ENCODE measurements around the gene SRSF7.
A peak's percentile ranks its signal among the peaks of the same experiment; 100 is the strongest.

Gene SRSF7

GRCh38 chr2:38751596-38752410 lies 642 bp upstream of the SRSF7 start:
- DNase-seq (ENCODE audit: insufficient read length) (no peak), FAIRE-seq (no peak)
- TF ChIP-seq TAF1 (IDR thresholded peaks at IDR 0.05; ENCODE audit: borderline replicate concordance, low read depth, low read length), result no peak
- TF ChIP-seq POLR2AphosphoS5 (IDR thresholded peaks at IDR 0.05; ENCODE audit: low read depth, low read length), result no peak
- no peak for TF ChIP-seq POLR2A (IDR thresholded peaks at IDR 0.05; ENCODE audit: low read depth, low read length)

DNA sequence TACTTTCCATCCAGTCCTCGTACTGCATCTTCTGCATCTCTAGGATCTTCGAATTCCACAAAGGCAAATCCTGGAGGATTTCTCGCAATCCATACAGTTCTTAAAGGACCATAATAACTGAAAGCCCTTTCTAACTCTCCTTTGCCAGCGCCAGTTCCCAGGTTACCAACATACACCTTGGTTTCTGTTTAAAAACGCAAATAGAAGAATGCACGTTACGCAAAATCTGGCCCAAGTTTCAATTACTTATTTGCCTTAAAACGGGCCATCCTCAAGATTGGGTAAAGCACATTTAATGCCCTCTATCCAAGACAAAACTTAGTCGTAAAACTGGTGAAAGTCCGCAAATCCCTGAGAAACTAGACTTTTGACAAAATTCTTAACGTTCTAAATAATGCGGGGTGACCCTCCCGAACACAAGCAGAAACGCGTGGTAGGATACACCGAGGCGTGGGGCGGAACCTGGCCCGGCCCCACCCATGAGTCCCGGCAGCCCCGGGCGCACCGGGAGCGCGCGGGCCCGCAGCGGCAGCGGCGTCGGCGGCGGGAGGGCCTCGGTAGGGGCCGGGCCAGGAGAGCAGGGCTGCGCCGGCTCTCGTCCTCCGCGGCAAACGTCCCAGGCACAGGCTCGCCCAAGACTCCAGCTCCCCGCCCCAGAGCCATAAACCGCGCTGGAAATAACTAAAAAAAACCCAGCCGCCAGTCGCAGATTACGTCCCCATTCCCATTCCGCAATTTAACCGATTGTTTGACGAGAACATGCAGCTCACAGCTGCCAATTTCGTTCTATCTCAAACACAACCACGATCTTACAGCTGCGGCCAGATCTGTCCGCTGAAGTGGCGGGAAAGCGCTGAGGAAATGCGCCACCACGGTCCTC lies 910 bp downstream of the SRSF7 start:
- DNase-seq (ENCODE audit: insufficient read length) (peak; percentile 39), FAIRE-seq (peak; percentile 76)
- no peak for TF ChIP-seq TAF1 (IDR thresholded peaks at IDR 0.05; ENCODE audit: borderline replicate concordance, low read depth, low read length)
- TF ChIP-seq POLR2A (IDR thresholded peaks at IDR 0.05; ENCODE audit: low read depth, low read length), result no peak

DNA sequence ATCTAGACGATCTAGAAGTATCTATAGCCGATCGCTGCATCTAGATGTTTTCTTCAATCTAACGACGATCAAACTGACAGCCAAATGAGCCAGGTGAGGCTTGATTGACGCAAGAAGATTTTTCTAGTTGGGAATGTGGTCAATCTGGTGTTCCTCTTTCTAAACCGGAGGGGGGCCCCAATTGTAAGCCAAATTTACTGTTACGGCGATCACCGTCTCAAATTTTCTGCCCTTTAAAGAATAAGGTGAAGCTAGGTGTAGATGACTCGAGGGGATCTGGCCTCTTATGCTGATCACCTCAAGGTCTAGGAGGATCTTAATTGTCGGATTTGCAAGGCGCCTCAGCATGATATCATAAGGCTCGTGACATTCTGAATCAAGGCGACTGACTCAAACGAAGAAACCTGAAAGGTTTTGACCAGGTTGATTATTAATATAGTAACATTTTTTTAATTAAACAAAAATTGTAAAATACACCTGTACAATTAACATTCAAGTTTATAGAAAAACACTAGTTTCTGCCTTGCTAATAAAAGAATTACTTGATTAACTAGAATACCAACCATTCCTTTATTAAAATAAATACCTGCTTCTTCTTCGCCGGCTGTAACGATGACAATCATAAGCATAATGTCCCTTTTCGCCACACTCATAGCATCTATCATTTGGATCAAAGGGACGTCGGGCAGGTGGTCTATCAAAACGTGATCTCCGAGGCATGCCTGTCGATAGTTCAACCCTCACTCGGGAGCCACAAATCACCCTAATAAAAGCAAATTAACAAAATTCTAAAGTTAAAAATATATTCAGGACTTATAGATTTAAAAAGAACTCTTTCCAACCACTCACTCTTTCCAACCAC lies 2.0 kb downstream of the SRSF7 start:
- no peak for TF ChIP-seq POLR2AphosphoS5 (IDR thresholded peaks at IDR 0.05; ENCODE audit: low read depth, low read length)
- no peak for TF ChIP-seq TAF1 (IDR thresholded peaks at IDR 0.05; ENCODE audit: borderline replicate concordance, low read depth, low read length)
- TF ChIP-seq POLR2A (IDR thresholded peaks at IDR 0.05; ENCODE audit: low read depth, low read length), result no peak; the same call in none of the 2 replicates
- FAIRE-seq (no peak), DNase-seq (ENCODE audit: insufficient read length) (no peak)

DNA sequence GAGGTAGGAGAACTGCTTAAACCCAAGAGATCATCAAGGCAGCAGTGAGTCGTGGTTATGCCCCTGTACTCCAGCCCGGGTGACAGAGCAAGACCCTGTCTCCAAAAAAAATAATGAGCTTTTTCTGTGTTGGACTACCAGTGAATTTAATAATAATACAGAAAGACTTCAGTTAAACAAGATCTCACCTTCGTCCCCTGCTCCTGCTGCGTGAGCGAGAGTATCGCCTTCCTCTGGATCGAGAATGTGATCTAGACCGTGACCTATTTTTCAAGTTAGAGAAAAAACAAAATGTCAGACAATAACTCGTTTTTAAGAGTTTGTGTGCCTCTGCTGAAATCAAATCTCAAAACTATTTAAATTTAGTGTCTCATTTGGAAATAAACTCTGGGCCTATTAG lies 2.8 kb downstream of the SRSF7 start:
- no peak for DNase-seq (ENCODE audit: insufficient read length)
- FAIRE-seq, result no peak
- TF ChIP-seq POLR2A (IDR thresholded peaks at IDR 0.05; ENCODE audit: low read depth, low read length) (no peak; the same call in 1 of the 2 replicates), TAF1 (IDR thresholded peaks at IDR 0.05; ENCODE audit: borderline replicate concordance, low read depth, low read length) (no peak), POLR2AphosphoS5 (IDR thresholded peaks at IDR 0.05; ENCODE audit: low read depth, low read length) (no peak)

DNA sequence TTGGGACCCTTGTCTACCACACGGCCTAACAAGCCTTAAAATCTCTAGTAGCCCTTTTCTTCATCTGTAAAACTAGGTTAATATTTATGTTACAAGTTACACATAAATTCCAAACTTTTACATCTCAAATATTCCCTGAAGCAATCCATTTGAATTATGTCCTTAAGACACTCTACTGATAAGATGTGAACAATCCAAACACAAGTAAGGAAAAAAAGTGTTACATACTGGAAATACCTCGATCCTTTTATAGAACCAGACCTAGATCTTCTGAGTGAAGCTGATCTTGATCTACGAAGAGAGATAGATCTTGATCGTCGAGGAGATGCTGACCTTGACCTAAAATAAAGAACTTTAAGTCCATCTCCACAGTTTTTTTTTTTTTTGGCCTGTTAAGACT lies 3.3 kb downstream of the SRSF7 start:
- TF ChIP-seq POLR2AphosphoS5 (IDR thresholded peaks at IDR 0.05; ENCODE audit: low read depth, low read length) (no peak), POLR2A (IDR thresholded peaks at IDR 0.05; ENCODE audit: low read depth, low read length) (no peak), TAF1 (IDR thresholded peaks at IDR 0.05; ENCODE audit: borderline replicate concordance, low read depth, low read length) (no peak)
- FAIRE-seq (no peak), DNase-seq (ENCODE audit: insufficient read length) (no peak)

GRCh38 chr2:38747007-38747424 lies 4.1 kb downstream of the SRSF7 start:
- DNase-seq (ENCODE audit: insufficient read length) (no peak), FAIRE-seq (no peak)
- TF ChIP-seq POLR2AphosphoS5 (IDR thresholded peaks at IDR 0.05; ENCODE audit: low read depth, low read length) (no peak), POLR2A (IDR thresholded peaks at IDR 0.05; ENCODE audit: low read depth, low read length) (peak; percentile 37)

- FAIRE-seq, result no peak
- no peak for DNase-seq (ENCODE audit: insufficient read length)
- TF ChIP-seq TAF1 (IDR thresholded peaks at IDR 0.05; ENCODE audit: borderline replicate concordance, low read depth, low read length) (no peak), POLR2A (IDR thresholded peaks at IDR 0.05; ENCODE audit: low read depth, low read length) (peak; percentile 33; the same call in 1 of the 2 replicates), POLR2AphosphoS5 (IDR thresholded peaks at IDR 0.05; ENCODE audit: low read depth, low read length) (no peak)
Observed at GRCh38 chr2:38745267-38745666, 5.9 kb downstream of the SRSF7 start.

- DNase-seq (ENCODE audit: insufficient read length) (no peak), FAIRE-seq (no peak)
- TF ChIP-seq POLR2A (IDR thresholded peaks at IDR 0.05; ENCODE audit: low read depth, low read length) (no peak), POLR2AphosphoS5 (IDR thresholded peaks at IDR 0.05; ENCODE audit: low read depth, low read length) (no peak), TAF1 (IDR thresholded peaks at IDR 0.05; ENCODE audit: borderline replicate concordance, low read depth, low read length) (no peak)
Observed at GRCh38 chr2:38744399-38744780, 6.8 kb downstream of the SRSF7 start.

DNA sequence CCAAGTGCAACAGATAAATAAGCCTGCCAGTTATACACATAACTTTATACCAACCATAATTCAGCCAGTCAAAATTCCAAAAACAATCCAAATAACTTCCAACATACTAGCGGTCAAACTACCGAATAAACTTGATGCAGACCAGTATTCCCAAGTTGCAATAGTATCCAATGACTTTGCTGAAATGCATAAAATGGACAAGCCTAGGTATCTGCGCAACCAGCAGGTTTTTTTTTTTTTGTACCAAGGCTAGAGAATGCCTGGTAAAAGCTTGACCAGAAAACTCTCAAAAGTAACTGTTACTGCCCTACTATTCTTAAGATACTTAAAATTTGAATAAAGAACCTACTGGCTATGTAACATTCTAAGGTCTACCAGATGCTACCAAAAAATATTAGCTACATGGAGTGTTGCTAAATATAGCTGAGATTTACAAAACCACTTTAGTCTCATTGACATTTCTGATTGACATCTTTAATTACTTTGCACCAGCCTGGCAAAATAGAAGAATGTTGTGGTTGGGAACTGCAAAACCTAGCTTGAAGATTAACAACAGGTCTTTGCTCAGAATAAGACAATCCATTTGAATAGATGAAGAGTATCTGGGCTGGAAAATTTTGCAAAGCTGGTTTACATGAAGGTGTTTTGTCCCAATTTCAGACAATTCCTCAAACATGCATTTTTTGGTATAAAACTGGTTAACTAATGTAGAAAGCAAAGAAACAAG lies 7.3 kb downstream of the SRSF7 start:
- DNase-seq (ENCODE audit: insufficient read length), result no peak
- no peak for FAIRE-seq
- peak; percentile 49; the same call in 1 of the 2 replicates for TF ChIP-seq POLR2A (IDR thresholded peaks at IDR 0.05; ENCODE audit: low read depth, low read length)
- TF ChIP-seq TAF1 (IDR thresholded peaks at IDR 0.05; ENCODE audit: borderline replicate concordance, low read depth, low read length), result no peak

DNA sequence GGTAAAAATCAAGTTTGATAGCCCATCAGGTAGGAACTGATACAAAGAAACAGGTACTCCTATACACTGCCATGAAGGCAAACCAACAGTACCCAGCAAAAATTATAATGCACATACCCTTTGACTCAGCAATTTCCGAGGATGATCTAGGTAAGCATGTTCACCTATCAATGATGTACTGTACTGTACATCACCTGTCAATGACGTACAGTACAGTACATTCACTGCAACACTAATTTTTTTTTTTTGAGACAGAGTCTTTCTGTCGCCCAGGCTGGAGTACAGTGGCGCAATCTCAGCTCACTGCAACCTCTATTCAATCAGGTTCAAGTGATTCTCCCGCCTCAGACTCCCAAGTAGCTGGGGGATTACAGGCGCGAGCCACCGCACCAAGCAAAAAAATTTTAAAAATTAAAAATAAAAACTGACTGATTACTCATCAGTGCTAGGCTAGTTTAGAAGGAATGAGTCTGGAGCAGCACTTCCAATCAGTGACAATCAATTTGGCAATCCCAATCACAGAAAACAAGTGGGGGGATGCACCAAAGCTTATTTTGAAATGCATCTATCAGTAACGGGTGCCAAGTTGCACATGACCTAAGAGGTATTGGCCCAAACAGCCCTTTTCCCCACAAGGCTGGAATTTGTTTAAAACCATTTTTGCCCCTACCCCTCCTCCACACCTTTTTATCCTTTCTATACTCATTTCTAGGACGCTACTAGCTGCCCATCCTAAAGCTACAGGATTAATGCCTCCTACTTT lies 8.2 kb downstream of the SRSF7 start:
- TF ChIP-seq POLR2A (IDR thresholded peaks at IDR 0.05; ENCODE audit: low read depth, low read length), result peak; percentile 35
- TF ChIP-seq POLR2AphosphoS5 (IDR thresholded peaks at IDR 0.05; ENCODE audit: low read depth, low read length), result peak; percentile 87
- TF ChIP-seq TAF1 (IDR thresholded peaks at IDR 0.05; ENCODE audit: borderline replicate concordance, low read depth, low read length), result no peak
- DNase-seq (ENCODE audit: insufficient read length) (no peak), FAIRE-seq (no peak)

All from GM12892 (cell line).